GM19455 (cell line): ENCODE results near the gene ALLC.

Experiments
- ATAC-seq: cut with Tn5 transposase; IDR thresholded peaks from one replicate; pipeline ENCODE4 v1.9.1; 2021; ENCODE audit not compliant: unreplicated experiment

The ALLC gene

DNA sequence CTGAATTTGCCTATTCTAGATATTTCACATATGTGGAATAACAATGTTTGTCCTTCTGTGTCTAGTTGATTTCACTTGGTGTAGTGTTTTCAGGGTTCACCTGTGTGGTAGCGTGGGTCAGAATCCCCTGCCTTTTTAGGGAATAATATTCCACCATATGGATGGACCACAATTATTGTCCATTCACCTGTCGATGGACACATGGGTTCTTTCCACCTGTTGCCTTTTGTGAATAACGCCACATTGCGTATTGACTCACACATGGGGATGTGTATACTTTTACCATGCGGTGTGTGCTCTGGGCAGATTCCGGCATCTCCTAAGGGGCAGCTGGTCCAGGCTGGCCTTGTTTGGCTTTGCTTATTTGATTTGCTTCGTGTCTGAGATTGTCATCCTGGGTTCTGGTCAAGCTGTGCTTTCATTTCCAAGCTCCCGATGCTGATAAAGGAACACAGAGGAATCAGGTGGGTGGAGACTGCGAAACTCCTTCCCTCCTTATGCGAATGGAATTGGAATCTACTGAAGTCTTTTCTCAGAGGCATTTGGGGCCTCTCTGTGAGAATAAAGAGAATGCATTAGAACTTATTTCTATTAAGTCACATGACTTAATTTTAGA lies 18.9 kb upstream of the ALLC start:
- ATAC-seq, result no peak

DNA sequence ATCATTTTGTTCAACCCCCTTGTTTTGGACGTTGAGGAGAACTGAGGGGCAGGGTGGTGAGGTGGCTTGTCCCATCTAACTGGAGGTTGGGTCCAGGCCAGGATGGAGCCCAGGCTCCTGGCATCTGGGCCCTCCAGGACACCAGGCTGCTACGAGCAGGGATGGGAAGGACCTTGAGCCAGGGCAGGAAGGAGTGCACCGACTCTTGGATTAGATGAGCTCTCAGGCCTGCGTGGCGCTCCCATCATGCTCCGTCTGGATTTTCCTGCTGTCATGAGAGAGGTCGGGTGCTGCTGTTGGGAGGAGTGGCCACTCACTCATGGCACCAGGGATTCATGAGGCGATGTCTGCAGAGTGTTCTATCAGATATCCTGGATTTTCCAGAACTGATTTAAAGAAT lies 18.3 kb upstream of the ALLC start:
- ATAC-seq, result no peak

DNA sequence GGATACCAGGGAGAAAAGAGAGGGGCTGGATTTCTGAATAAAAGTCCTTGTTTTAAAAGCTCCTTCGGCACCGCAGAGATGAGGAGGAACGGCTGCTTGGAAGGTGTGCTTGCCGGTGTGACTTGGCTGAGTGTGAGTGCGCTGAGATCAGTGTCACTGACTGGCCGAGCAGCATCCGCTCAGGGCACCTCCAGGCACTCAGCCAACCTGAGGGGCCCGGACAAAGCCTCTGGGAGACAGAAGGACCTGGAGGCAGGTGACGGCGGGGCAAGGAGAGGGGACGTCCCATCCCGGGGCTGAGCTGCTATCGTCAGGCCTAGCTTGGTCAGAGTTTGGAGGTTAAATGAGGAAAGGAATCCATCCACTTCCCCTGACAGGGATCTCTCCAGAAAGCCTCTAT lies 16.8 kb upstream of the ALLC start:
- no peak for ATAC-seq

DNA sequence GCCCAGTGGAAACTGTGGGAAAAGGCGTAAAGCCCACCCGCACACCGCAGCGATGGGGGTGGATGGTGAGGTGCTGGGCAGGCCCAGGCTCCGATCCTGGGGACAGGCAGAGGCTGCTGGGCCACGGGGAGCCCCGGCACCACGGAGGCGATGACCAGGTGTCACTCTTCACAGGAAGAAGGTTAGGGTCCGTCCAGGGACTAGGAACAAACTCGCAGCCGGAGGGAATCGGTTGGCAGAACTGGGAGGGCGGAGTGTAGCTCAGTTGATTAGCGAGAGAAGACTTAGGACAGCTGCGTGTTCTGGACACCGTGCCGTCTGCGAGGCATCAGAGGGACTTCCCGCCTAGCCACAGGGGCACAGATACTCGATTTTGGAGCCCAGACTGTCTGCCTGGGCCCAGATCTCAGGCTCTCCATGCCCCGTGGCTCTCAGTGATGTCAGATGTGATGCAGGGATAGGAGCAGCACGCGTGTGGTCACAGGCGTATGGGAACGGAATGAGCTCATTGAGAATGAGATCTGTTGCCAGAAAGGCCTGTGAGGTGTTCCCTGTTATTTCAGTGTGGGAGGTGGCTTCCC lies 16.1 kb upstream of the ALLC start:
- ATAC-seq, result no peak

DNA sequence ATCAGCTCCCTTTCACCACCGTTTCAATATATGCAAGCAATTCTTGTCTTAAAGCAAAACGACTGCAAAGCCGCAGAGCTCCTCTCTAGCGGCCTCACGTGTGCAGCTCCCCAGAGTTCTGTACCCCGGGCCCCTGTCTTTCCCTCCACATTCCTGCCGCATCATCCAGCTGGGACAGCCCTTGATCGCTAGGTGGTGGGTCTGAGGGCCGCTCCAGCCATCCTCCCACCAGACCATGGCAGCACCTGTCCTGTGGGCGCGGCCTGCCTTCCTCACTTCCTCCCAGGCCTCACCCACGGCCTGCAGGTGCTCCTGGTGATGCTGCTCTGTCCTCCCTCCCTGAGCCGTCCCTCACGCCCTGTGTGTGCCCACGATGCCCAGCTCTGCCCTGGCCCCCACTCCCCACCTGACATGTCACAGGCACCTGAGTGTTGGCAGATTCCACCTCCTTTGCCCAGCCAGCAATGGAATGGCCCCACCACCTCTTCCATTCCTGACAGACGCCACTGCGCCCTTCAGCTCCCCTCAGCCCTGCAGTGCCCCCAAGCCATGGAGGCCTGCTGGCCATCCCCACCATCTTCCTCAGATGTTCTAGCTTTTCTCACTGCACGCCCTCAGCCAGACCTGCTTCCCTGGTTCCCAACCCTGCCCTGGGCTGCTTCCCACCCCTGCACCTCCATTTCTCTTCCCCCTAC lies 15.3 kb upstream of the ALLC start:
- no peak for ATAC-seq

DNA sequence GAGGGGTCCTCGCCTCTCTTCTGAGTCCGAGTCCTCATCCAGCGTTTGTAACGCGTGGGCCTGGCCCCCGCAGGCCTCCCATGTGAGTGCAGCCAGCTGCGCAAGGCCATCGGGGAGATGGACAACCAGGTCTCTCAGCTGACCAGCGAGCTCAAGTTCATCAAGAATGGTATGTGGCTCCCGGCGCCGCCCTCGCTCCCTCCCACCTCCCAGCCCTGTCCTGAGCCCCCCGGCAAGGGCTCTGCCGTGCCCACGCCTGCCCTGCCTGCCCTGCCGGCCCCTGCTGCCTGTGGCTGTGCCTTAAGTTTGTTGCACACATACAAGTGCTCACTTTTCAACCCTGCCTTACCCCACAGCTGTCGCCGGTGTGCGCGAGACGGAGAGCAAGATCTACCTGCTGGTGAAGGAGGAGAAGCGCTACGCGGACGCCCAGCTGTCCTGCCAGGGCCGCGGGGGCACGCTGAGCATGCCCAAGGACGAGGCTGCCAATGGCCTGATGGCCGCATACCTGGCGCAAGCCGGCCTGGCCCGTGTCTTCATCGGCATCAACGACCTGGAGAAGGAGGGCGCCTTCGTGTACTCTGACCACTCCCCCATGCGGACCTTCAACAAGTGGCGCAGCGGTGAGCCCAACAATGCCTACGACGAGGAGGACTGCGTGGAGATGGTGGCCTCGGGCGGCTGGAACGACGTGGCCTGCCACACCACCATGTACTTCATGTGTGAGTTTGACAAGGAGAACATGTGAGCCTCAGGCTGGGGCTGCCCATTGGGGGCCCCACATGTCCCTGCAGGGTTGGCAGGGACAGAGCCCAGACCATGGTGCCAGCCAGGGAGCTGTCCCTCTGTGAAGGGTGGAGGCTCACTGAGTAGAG lies 14.4 kb upstream of the ALLC start:
- ATAC-seq, result no peak

DNA sequence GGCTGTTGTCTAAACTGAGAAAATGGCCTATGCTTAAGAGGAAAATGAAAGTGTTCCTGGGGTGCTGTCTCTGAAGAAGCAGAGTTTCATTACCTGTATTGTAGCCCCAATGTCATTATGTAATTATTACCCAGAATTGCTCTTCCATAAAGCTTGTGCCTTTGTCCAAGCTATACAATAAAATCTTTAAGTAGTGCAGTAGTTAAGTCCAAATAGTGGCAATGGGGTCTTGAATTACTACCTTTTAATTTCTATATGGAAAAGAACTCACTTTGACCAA lies 13.8 kb upstream of the ALLC start:
- no peak for ATAC-seq

DNA sequence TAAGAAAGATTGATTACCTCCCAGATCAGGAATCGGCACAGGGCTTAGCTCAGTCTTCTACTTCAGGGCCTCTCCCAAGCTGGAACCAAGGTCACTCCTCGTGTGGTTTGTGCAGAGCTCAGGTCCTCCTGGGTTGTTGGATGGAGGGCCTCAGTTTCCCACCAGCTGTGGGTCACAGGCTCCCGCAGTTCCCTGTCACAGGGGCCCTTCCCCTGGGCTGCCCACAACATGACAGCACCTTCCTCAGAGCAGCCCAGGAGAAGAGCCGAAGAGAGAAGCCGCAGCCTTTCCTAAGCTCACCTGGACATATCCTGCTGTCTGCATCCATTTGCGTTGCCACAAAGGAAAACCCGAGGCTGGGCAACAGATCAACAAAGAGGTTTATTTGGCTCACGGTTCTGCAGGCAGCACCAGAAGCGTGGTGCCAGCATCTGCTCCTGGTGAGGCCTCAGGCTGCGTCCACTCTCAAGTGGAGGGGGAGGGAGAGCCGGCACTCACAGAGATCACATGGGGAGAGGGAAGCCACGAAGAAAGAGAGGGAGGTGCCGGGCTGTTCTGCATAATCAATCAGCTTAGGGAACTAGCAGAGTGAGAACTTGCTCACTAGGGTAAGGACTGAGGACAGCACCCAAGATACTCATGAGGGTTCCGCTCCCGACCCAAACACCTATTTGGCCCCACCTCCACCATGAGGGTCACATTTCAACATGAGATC lies 13.0 kb upstream of the ALLC start:
- no peak for ATAC-seq

DNA sequence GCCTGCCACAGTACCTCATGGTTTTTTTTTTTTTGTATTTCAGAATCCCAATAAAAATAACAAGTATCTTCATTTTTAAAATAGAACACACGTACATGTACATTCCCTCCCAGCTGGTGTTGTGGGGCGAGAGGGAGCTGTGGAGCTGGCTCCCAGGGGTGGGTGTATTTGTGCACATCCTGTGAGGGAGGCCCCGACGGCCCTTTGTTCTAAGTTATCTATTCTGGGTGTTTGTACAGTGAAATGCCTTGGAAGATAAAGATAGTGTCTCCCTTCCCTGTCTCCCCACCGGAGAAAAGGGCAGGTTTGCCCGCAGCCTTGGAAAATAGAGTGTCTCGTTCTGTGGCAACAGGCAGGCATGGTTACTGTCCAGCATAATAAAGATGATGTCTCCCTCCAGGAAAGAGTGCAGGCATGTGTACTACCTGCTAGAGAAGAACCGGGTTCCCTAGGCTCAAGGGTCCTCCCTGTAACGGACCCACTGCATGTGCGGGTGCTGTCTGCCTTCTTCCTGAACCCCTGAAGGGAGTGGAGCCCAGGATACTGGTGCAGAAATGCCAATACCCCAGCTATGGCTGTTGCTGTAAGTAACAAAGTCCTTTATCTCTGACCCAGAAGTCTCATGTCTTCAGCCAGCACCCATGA lies 12.1 kb upstream of the ALLC start:
- ATAC-seq, result no peak

DNA sequence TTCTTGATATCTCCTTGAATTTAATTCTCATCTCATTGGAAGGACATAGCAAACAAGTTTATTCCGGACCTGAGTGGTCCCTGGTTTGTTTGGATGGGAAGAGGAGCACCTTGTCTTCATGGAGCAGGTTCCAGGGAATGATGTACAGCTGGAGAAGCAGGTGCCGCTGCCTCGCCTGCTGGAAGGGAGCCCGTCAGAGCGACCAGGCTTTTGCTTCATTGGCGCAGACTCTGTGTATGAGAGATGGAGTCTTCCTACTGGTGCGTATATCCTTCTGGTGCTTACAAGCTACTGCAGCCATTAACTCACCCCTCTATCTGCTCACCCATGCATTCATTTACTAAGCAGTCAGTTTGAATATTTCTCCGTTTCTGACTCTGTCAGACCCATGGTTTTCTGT lies 11.6 kb upstream of the ALLC start:
- ATAC-seq, result no peak

DNA sequence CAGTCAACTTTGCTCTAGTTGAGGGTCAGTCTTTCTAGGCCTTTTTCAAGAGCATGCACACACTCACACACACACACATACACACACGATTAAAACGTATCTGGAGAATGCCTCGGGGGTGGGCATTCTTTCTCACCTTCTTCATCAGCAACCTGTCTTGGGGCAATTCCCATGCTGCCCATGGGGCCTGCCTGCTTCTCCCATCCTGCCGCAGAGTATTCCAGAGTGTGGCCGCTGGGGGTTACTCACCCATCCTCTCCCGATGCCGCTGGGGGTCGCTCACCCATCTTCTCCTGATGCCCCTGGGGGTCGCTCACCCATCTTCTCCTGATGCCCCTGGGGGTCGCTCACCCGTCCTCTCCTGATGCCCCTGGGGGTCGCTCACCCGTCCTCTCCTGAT lies 10.8 kb upstream of the ALLC start:
- no peak for ATAC-seq

DNA sequence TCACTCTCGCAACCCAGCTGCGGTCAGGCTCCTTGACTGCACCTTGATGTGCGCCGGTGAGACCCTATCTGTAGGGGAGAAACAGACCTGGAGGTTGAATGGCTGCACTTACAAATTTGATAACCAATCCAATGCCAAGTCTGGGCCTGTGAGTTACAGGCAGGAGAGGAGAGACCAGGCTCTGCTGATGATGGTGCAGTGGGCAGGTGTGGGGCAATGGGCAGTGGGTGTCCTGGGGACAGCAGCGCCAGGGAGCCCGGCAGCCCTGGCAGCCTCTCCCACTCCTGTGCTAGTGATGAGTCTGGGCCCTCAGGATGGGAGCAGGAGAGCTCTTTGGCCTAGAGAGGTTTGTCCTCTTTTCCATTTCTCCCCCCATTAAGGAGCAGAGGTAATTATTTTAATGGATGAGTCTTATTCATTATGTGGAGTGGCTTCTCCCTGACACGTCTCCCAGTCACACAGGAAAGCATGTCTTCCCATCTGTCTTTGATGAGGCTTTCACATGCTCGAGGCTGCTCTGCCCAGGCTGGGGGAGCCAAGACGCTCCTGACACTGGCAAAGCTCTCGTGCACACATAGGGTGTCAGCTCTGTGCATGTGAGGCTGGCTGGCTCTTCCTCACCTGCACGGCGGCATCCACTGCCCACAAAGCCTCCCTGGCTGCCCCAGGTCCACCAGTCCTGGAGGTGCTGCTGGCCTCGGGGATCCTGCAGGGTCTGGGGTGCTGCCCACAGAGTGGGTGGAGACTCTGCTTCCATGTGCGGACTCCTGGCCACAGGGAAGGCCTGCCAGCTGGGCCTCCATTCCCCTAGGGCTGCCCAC lies 10.0 kb upstream of the ALLC start:
- ATAC-seq, result no peak

DNA sequence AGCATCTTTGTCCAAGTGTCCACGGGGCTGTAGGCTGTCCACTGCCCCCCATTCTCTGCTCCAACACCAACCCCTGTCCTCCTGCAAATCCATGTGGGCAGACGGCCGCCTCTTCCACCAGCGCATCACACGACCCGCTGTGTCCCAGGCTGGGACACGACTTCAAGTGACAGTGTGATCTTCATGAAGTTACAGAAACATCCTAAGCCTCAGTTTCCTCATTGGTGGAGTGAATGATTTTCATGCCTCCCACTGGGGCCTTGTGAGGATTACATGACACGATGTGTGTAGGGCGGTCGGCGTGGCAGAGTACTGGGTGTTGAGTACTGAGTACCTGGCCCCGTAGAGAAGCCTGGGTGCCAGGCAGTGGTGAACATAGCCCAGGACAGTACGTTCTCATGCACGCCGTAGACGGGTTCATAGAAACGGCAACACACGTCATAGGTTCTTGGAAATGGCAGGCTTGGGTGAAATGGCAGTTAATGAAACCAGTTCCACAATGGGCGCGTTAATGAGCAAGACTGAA lies 9.3 kb upstream of the ALLC start:
- ATAC-seq, result no peak

DNA sequence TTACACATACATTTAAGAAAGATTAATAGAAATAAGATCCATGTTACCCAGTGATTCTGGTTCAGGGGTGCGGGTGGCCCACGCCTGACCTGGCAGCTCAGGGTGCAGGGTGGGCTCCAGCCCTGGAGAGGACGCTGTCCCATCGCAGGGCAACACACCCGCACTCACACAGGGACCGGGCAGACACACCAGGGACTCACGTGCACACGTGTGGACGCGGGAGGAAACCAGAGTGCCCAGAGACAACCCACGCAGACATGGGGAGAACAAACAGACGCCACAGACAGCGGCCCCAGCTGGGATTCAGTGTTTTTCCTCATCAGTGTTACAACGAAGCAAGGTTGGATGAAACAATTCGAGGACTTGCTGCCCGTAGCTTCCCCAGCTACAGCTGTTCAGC lies 8.4 kb upstream of the ALLC start:
- ATAC-seq, result no peak

DNA sequence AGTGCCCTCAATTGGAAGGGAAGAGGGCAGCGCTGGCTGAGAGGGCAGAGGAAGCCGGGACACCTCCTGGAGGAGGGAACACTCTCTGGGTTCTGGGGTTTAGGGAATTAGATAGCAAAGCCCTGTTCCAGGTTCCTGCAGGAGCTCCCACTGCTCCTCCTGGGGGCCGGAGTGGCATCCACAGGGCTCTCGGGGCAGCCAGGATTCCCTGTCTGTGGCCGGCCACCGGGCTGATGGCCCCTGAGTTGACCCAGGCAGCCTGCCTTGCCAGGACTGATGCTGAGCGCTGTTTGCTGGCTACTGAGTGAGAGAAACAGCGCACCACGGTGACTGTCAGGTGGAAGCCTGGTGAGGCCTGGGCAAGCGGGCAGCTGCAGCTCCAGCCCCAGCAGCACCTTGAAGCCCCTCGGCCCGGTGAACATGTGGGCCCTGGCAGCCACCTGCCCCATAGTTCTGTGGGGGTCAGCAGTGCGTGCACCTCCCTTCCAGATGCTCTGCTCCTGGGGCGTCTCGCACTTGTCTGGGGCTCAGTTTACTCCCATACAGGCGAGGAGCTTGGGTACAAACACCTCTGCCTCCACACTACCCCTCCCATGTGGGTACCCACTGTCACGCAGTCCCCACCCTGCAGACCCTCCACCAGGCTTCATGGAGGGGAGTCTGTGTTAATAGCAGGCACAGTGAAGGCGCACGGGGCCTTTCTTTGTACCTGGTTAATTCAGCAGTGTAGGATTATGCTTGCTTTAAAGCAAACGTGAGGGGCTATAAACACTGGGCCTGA lies 7.7 kb upstream of the ALLC start:
- ATAC-seq, result no peak

DNA sequence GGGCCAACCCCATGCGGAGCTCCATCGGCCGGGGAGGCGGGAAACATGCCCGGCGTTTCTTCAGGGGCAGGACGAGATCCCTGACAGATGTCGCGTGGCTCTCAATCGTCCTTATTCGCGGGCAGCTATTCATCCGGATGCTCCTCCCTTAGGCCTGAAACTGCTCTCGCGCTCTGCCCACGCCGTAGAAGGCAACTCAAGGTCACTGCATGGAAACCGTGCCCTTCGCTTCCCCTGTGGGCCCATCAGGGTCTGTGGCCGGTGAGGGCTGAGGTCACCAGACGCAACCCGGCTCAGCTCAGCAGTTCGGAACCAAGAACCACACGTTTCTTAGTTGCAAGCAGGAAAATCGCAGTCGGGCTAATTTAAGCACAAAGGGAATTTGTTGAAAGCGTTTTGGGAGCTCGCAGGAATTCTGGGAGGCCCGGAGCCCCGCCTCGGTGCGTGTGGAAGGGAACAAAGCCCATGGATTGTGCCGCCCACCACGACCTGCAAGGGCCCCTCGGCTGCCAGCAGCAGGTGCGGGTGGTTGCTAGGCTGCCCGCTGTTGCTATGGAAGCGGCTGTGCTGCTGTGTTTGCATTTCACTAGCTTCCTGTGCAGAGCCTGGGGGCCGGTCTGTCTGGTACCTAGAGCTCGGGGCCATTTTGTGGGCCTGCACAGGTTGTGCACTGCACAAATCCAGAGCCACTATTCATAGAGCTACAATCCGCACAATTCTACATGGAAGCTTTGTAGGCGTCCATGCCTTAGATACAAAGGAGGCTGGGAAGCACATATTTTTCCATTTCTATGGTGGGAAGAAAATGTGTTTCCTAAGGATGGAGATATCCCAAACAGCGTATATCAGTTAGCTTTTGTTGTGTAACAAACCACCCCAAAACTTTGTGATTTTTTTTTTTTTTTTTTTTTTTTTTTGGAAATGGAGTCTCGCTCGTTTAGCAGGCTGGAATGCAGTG lies 6.0 kb upstream of the ALLC start:
- ATAC-seq, result peak; percentile 86

DNA sequence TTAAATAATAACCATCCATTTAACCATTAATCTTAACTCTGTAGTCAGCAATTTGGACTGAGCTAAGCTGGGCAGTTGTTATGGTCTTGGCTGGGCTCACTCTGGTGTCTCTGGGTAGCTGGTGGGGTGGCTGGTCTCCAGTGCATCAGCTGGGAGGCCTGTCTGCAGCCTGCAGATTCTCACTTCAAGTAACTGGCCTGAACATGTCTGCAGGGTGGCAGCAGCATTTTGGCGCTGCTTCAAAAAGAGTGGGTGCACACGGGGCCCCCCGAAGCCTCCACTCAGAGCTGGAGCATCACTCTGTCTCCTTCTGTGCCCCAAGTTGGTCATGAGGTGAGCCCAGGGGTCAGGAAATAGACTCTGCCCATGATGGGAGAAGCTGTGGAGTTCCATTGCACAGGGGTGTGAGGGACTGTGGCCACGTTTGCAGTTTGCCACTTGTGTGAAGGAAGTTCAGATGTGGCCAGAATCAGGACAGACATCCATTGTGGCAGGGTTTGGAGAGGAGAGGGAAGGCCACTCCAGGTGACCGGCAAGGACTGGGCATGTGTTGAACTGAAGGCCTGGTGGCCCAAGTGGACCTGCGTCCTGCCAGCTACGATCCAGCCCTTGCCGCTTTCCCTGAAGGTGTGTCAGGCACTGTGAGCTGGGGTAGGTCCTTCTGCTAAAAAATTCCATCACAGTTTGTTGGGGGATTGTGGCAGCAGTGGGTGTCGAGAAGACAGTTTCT lies 4.9 kb upstream of the ALLC start:
- ATAC-seq, result no peak
